ENCODE data around the gene ASS1.

Gene ASS1

GRCh38 chr9:130473009-130473408 lies 28.2 kb downstream of the ASS1 start:
- DNase-seq (ENCODE audit: low read depth in 2 of 2) = no peak

GRCh38 chr9:130473566-130473965 lies 28.8 kb downstream of the ASS1 start:
- DNase-seq (ENCODE audit: low read depth in 2 of 2) = no peak

GRCh38 chr9:130474106-130474505 lies 29.3 kb downstream of the ASS1 start:
- DNase-seq (ENCODE audit: low read depth in 2 of 2) = no peak

- DNase-seq (ENCODE audit: low read depth in 2 of 2) = no peak
Measured at GRCh38 chr9:130476151-130476730, 31.5 kb downstream of the ASS1 start.

GRCh38 chr9:130477564-130477963 lies 32.8 kb downstream of the ASS1 start:
- no peak for DNase-seq (ENCODE audit: low read depth in 2 of 2)

GRCh38 chr9:130478152-130478551 lies 33.4 kb downstream of the ASS1 start:
- DNase-seq (ENCODE audit: low read depth in 2 of 2) = no peak

- DNase-seq (ENCODE audit: low read depth in 2 of 2) = no peak
Measured at GRCh38 chr9:130478736-130479575, 34.2 kb downstream of the ASS1 start.

- DNase-seq (ENCODE audit: low read depth in 2 of 2) = no peak
Measured at GRCh38 chr9:130479587-130479986, 34.8 kb downstream of the ASS1 start.

GRCh38 chr9:130480673-130481072 lies 35.9 kb downstream of the ASS1 start:
- no peak for DNase-seq (ENCODE audit: low read depth in 2 of 2)

- DNase-seq (ENCODE audit: low read depth in 2 of 2) = no peak
Measured at GRCh38 chr9:130482463-130482862, 37.7 kb downstream of the ASS1 start.

- no peak for DNase-seq (ENCODE audit: low read depth in 2 of 2)
Measured at GRCh38 chr9:130483371-130483971, 38.7 kb downstream of the ASS1 start.

- DNase-seq (ENCODE audit: low read depth in 2 of 2) = no peak
Measured at GRCh38 chr9:130484362-130485072, 39.8 kb downstream of the ASS1 start.

- no peak for DNase-seq (ENCODE audit: low read depth in 2 of 2)
Measured at GRCh38 chr9:130486103-130486502, 41.3 kb downstream of the ASS1 start.

- no peak for DNase-seq (ENCODE audit: low read depth in 2 of 2)
Measured at GRCh38 chr9:130487500-130487899, 42.7 kb downstream of the ASS1 start.

- DNase-seq (ENCODE audit: low read depth in 2 of 2) = no peak
Measured at GRCh38 chr9:130488621-130489330, 44.0 kb downstream of the ASS1 start.

GRCh38 chr9:130490981-130491380 lies 46.2 kb downstream of the ASS1 start:
- DNase-seq (ENCODE audit: low read depth in 2 of 2) = no peak

GRCh38 chr9:130491830-130492482 lies 47.2 kb downstream of the ASS1 start:
- DNase-seq (ENCODE audit: low read depth in 2 of 2) = no peak

GRCh38 chr9:130493021-130493420 lies 48.3 kb downstream of the ASS1 start:
- no peak for DNase-seq (ENCODE audit: low read depth in 2 of 2)

GRCh38 chr9:130493476-130493875 lies 48.7 kb downstream of the ASS1 start:
- DNase-seq (ENCODE audit: low read depth in 2 of 2) = no peak

- no peak for DNase-seq (ENCODE audit: low read depth in 2 of 2)
Measured at GRCh38 chr9:130495067-130495466, 50.3 kb downstream of the ASS1 start.

- no peak for DNase-seq (ENCODE audit: low read depth in 2 of 2)
Measured at GRCh38 chr9:130497139-130497538, 52.4 kb downstream of the ASS1 start.

Data from stimulated activated CD8-positive, alpha-beta memory T cell treated with anti-CD3 and anti-CD28 coated beads, Interleukin-2, amount 100 ng/mL, for 1 hour (primary cell).